Panc1 (cell line): ENCODE data around the gene RPUSD1.

Experiments
- POLR2AphosphoS5 ChIP-seq: IDR thresholded peaks from 2 replicates; pipeline ENCODE4 v1.6.1; 2012; ENCODE audit warnings: mild to moderate bottlenecking, low read depth, low read length, moderate library complexity
- SIN3A ChIP-seq: IDR thresholded peaks from 2 replicates; pipeline ENCODE4 v1.6.1; 2012; ENCODE audit warnings: low read depth, mild to moderate bottlenecking, low read length, moderate library complexity, borderline replicate concordance; ENCODE audit not compliant: insufficient read depth
- TCF7L2 ChIP-seq: IDR thresholded peaks from 2 replicates; pipeline ENCODE4 v1.6.1; 2011; ENCODE audit warnings: mild to moderate bottlenecking, low read depth, low read length, inconsistent platforms
- TF ChIP-seq, protein P1 (sequence below), 2 experiments: IDR thresholded peaks; 2 replicates each; pipeline ENCODE4 v1.6.1; 2011 to 2012; ENCODE audit warnings: low read depth in 2 of 2, control low read depth in 1 of 2, low read length in 1 of 2, mild to moderate bottlenecking in 1 of 2, moderate library complexity in 1 of 2; ENCODE audit not compliant: insufficient read depth in 1 of 2
- TF ChIP-seq, protein P2 (sequence below): fragments of 450-650 bp; IDR thresholded peaks from 2 replicates; pipeline ENCODE4 v1.5.1; 2017; ENCODE audit warnings: mild to moderate bottlenecking

DNA sequence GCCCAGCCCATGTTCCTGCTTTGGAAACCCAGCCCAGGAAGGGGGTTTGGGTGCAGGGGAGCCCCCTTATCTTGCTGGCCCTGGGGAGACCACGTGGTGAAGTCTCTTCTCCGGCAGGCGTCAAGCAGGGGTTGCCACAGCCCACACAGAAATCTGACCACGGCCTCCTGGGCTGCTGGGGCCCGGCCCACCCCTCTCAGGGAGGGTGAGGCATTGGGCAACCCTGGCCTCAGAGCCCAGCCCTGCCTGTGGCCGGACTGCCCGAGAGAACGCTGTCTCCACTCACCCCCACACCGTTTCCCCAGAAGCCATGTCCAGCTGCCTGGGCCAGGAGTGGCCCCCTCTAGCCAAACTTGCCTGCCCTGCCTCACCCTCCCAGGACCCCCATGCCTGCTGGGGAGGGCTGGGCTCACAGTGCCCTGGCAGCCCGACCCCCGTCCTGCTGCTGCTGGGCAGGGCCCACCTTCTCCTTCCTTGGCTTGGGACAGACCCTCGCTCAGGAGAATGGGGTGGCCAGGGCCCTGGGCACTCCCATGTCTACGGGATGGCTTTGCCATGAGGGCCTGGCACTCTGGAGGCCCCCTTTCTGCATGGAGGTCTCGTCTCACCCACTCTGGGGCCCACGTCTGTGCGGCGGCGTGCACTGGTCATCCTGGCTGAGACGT, 6.7 kb downstream of the RPUSD1 start:
- TF ChIP-seq, protein P1, sequence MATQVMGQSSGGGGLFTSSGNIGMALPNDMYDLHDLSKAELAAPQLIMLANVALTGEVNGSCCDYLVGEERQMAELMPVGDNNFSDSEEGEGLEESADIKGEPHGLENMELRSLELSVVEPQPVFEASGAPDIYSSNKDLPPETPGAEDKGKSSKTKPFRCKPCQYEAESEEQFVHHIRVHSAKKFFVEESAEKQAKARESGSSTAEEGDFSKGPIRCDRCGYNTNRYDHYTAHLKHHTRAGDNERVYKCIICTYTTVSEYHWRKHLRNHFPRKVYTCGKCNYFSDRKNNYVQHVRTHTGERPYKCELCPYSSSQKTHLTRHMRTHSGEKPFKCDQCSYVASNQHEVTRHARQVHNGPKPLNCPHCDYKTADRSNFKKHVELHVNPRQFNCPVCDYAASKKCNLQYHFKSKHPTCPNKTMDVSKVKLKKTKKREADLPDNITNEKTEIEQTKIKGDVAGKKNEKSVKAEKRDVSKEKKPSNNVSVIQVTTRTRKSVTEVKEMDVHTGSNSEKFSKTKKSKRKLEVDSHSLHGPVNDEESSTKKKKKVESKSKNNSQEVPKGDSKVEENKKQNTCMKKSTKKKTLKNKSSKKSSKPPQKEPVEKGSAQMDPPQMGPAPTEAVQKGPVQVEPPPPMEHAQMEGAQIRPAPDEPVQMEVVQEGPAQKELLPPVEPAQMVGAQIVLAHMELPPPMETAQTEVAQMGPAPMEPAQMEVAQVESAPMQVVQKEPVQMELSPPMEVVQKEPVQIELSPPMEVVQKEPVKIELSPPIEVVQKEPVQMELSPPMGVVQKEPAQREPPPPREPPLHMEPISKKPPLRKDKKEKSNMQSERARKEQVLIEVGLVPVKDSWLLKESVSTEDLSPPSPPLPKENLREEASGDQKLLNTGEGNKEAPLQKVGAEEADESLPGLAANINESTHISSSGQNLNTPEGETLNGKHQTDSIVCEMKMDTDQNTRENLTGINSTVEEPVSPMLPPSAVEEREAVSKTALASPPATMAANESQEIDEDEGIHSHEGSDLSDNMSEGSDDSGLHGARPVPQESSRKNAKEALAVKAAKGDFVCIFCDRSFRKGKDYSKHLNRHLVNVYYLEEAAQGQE (IDR thresholded peaks at IDR 0.05; ENCODE audit: insufficient read depth in 1 of 2, low read depth in 2 of 2, low read length in 1 of 2) = no peak
- TF ChIP-seq TCF7L2 (no peak), POLR2AphosphoS5 (no peak), SIN3A (no peak)
- TF ChIP-seq, protein P2, sequence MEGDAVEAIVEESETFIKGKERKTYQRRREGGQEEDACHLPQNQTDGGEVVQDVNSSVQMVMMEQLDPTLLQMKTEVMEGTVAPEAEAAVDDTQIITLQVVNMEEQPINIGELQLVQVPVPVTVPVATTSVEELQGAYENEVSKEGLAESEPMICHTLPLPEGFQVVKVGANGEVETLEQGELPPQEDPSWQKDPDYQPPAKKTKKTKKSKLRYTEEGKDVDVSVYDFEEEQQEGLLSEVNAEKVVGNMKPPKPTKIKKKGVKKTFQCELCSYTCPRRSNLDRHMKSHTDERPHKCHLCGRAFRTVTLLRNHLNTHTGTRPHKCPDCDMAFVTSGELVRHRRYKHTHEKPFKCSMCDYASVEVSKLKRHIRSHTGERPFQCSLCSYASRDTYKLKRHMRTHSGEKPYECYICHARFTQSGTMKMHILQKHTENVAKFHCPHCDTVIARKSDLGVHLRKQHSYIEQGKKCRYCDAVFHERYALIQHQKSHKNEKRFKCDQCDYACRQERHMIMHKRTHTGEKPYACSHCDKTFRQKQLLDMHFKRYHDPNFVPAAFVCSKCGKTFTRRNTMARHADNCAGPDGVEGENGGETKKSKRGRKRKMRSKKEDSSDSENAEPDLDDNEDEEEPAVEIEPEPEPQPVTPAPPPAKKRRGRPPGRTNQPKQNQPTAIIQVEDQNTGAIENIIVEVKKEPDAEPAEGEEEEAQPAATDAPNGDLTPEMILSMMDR = no peak
